CD4-positive, alpha-beta T cell treated with Interferon alpha-2 for 1 hour (primary cell): Measurements from ENCODE around the gene GPR17.

ENCODE experiments used
- DNase-seq, 2 donors: peaks; one replicate each; pipeline ENCODE4 v3.0.0-alpha.2; 2020 to 2022

The GPR17 gene

GRCh38 chr2:127655209-127656073 lies 9.5 kb downstream of the GPR17 start:
- no peak for DNase-seq

- DNase-seq = no peak
Measured at GRCh38 chr2:127656569-127657231, 10.7 kb downstream of the GPR17 start.

- DNase-seq = no peak
Measured at GRCh38 chr2:127657232-127657595, 11.3 kb downstream of the GPR17 start.

GRCh38 chr2:127658146-127658545 lies 12.2 kb downstream of the GPR17 start:
- no peak for DNase-seq

- DNase-seq = no peak
Measured at GRCh38 chr2:127658641-127659407, 12.9 kb downstream of the GPR17 start.

GRCh38 chr2:127659408-127660290 lies 13.7 kb downstream of the GPR17 start:
- no peak for DNase-seq

- no peak for DNase-seq
Measured at GRCh38 chr2:127660291-127660578, 14.3 kb downstream of the GPR17 start.

- no peak for DNase-seq
Measured at GRCh38 chr2:127661072-127661649, 15.2 kb downstream of the GPR17 start.

GRCh38 chr2:127661949-127662510 lies 16.1 kb downstream of the GPR17 start:
- no peak for DNase-seq

- no peak for DNase-seq
Measured at GRCh38 chr2:127662937-127663565, 17.1 kb downstream of the GPR17 start.

- DNase-seq = no peak
Measured at GRCh38 chr2:127663566-127664064, 17.7 kb downstream of the GPR17 start.

- DNase-seq = no peak
Measured at GRCh38 chr2:127664065-127664894, 18.3 kb downstream of the GPR17 start.

- no peak for DNase-seq
Measured at GRCh38 chr2:127664895-127665225, 18.9 kb downstream of the GPR17 start.

GRCh38 chr2:127665267-127665893 lies 19.4 kb downstream of the GPR17 start:
- no peak for DNase-seq

- no peak for DNase-seq
Measured at GRCh38 chr2:127669056-127669455, 23.1 kb downstream of the GPR17 start.

GRCh38 chr2:127670055-127670956 lies 24.4 kb downstream of the GPR17 start:
- no peak for DNase-seq

- no peak for DNase-seq
Measured at GRCh38 chr2:127670957-127671290, 25.0 kb downstream of the GPR17 start.

- DNase-seq = no peak
Measured at GRCh38 chr2:127671557-127672302, 25.8 kb downstream of the GPR17 start.
